ENCODE data around the gene ZNF440.
"Not testable (repeated sequence)": the region's sequence is repeated elsewhere in the genome, so short reads cannot be mapped to it uniquely, and the experiment has no call there.

ZNF440 gene

DNA sequence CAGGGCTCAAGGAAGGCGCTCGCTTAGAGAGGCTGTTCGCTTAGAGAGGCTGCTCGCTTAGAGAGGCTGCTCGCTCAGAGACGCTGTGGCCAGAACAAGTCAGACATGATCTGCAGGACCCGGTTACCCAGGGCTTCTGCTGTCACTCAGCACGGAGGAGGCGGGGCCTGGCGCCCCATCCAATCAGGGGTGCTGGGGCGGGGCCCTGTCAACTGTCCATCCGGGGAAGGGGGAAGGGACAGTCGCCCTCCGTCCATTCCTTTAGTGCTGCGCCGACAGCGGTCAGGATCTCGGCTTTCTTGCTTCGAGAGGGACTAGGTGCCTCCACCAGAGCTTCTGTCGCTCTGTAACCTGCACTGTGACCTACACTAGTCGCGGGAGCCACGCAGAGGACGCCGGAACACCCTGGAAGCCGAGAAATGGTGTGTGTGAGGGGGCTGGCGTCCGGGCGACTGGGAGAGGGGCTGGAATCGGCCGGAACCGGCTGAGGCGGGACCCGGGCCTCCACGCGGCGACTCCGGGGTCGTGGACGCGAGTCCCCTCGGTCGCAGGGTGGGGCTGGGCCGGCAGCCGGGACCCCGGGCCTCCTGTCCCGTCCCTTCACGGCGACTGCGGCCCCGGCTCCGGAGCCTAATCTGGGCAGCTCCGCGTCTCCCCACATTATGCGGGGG lies at the start of gene ZNF440:
TSS of gene ZNF440 (plus strand) at position 245 of the 671 bp plus-strand sequence. CDS start at position 420, 175 bp downstream.
- peak; percentile 72 for DNase-seq

GRCh38 chr19:11766597-11767591 lies 47.2 kb upstream of the ZNF440 start, which contains the start of gene ZNF441:
TSS of gene ZNF441 (plus strand) at chr19:11767000. CDS start at chr19:11767194, 194 bp downstream.
- peak; percentile 85 for DNase-seq

DNA sequence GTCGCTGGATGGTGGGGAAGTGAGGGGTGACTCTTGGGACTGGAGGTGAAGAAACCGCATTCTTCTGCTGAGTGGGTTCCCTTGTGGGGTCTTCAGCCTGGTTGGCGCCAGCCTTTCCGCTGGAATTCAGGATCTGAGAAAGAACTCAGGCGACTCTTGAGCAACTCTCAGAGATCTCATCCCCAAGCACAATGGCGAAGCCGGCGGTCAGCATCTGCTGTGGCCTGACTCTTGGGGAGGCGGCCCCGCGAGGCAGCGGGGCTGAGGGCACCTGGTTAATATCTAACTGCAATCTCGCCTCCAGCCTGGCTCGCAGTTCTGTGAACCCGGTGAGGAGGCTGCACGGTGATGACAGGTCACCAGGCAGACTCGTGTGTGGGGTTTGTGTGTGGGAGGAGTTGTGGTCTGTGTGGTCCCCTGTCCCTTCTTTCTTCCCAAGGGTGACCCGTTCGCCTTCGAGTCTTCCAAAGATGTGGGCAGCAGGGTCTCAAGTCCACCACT lies 46.4 kb upstream of the ZNF440 start:
- DNase-seq, result peak; percentile 8

DNA sequence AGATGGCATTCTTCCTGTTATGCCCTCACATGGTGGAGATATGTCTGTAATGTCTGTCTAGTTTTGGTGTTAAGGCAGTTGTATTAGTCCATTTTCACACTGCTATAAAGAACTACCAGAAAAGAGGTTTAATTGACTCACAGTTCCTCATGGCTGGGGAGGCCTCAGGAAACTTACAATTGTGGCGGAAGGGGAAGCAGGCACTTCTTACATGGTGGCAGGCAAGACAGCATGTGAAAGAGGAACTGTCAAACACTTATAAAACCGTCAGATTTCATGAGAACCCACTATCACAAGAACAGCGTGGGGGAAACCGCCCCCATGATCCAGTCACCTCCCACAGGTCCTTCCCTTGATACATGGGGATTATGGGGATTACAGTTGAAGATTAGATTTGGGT lies 44.1 kb upstream of the ZNF440 start:
- DNase-seq, result no peak

- DNase-seq, result not testable (repeated sequence)
Observed at GRCh38 chr19:11771520-11771919, 42.6 kb upstream of the ZNF440 start.

DNA sequence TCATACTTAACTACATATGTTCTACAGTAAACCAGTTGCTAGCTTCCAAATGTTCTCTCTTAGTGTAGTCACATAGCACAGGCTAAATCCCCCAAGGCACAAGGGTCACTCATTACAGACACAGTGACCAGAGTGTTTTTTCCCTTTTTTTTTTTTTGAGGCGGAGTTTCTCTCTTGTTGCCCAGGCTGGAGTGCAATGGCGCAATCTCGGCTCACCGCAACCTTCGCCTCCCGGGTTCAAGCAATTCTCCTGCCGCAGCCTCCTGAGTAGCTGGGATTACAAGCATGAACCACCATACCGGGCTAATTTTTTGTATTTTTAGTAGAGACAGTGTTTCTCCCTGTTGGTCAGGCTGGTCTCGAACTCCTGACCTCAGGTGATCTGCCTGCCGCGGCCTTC lies 37.4 kb upstream of the ZNF440 start:
- DNase-seq, result not testable (repeated sequence)

DNA sequence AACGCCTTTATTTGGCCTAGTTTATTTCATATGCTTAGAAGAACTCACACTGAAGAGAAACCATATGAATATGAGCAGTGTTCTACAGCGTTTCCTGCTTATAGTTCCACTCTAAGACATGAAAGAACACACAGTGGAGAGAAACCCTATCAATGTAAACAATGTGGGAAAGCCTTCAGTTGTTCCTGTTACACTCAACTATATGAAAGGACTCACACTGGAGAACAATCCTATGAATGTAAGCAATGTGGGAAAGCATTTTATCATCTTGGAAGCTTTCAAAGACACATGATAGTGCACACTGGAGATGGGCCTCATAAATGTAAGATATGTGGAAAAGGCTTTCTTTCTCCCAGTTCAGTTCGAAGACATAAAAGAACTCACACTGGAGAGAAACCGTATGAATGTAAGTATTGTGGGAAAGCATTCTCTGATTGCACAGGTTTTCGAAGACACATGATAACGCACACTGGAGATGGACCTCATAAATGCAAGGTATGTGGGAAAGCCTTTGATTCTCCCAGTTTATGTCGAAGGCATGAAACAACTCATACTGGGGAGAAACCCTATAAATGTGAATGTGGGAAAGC lies 33.5 kb upstream of the ZNF440 start:
- no peak for DNase-seq

GRCh38 chr19:11781295-11782057 lies 32.6 kb upstream of the ZNF440 start:
- DNase-seq, result no peak

DNA sequence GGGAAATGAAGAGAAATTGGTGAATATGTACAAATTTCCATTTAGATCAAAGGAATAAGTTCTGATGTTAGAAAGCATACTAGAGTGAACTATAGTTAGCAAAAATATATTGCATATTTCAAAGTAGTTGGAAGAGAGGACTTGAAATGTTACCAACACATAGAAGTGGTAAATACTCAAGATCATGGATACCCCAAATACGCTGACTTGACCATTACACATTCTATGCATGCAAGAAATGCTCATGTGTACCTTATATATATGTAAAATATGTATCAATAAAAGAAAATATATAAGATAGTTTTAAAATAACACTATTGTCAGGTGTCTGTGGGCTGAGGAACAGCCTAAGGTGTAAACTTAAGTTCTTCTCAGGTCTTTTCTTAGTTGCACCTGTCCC lies 30.3 kb upstream of the ZNF440 start:
- DNase-seq, result no peak

GRCh38 chr19:11784356-11784755 lies 29.7 kb upstream of the ZNF440 start:
- DNase-seq, result no peak

DNA sequence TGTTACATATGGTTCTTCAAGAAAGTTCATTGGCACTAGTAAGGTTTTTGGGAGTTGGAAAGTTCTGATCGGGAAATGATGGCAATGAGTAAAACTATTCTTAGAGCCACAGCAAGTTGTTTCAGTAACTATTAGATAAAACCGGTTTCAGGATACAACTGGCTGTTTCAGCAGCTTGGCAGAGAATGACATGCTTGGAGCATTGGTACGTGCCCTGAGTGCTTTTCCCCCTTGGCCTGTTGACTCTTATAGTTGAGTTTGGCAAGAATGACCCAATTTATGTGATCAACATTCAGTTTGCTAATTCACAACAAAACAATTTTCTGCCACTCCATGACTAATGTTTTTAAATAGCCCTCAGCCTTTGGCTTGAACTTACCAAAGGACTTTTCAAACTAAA lies 26.5 kb upstream of the ZNF440 start:
- DNase-seq, result no peak

- DNase-seq, result no peak
Observed at GRCh38 chr19:11792942-11793341, 21.1 kb upstream of the ZNF440 start.

- DNase-seq, result peak; percentile 62
Observed at GRCh38 chr19:11797491-11797890, 16.6 kb upstream of the ZNF440 start.

- DNase-seq, result peak; percentile 78
Observed at GRCh38 chr19:11798391-11799330, 15.4 kb upstream of the ZNF440 start, which contains the start of gene ZNF491. TSS of gene ZNF491 (plus strand) at chr19:11798523. CDS start at chr19:11805954, 7,431 bp downstream.

DNA sequence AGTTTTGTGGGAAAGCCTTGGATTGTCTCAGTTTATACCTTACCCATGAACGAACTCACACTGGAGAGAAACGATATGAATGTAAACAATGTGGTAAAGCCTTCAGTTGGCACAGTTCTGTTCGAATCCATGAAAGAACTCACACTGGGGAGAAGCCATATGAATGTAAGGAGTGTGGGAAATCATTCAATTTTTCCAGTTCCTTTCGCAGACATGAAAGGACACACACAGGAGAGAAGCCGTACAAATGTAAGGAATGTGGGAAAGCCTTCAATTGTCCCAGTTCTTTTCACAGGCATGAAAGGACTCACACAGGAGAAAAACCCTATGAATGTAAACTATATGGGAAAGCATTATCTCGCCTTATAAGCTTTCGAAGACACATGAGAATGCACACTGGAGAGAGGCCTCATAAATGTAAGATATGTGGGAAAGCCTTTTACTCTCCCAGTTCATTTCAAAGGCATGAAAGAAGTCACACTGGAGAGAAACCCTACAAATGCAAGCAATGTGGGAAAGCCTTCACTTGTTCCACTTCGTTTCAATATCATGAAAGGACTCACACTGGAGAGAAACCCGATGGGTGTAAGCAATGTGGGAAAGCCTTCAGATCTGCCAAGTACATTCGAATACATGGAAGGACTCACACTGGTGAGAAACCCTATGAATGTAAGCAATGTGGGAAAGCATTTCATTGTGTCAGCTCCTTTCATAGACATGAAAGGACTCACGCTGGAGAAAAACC lies 7.5 kb upstream of the ZNF440 start:
- no peak for DNase-seq

DNA sequence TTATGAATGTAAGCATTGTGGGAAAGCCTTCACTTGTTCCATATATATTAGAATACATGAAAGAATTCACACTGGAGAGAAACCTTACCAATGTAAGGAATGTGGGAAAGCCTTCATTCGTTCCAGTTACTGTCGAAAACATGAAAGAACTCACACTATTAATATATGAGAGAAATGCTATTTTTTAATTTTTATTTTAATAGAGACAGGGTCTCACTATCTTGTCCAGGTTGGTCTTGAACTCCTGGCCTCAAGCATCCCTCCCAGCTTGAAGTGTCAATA lies 7.0 kb upstream of the ZNF440 start:
- no peak for DNase-seq

GRCh38 chr19:11813703-11814028 lies 407 bp upstream of the ZNF440 start:
- no peak for DNase-seq

DNA sequence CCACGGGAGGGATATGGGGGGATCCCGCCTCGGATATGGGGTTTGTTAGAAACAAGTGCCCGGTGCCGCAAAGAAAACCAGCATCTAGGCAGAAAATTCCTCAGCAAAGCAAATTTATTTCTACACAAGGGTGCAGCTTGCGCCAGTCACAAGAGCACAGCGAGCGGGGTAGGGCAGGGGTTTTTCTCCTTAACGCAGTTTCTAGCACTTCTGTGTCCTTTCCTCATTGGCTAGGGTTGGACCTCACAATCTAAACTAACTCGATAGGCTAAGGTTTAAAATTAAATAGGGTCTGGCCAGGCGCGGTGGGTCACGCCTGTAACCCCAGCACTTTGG lies 595 bp downstream of the ZNF440 start:
- no peak for DNase-seq

- DNase-seq, result no peak
Observed at GRCh38 chr19:11821474-11822109, 7.5 kb downstream of the ZNF440 start.
